ENCODE data around the gene DISC1.
"Not testable (repeated sequence)": the region's sequence is repeated elsewhere in the genome, so short reads cannot be mapped to it uniquely, and the experiment has no call there.

DNA sequence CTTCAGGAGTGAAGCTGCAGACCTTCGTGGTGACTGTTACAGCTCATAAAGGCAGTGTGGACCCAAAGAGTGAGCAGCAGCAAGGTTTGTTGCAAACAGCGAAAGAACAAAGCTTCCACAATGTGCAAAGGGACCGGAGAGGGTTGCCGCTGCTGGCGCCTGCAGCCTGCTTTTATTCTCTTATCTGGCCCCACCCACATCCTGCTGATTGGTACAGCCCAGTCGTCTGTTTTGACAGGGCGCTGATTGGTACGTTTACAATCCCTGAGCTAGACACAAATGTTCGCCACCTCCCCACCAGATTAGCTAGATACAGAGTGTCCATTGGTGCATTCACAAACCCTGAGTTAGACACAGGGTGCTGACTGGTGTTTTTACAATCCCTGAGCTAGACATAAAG, 14.9 kb downstream of the DISC1 start:
- TF ChIP-seq CTCF (IDR thresholded peaks at IDR 0.05; ENCODE audit: low read length); EZH2 (IDR thresholded peaks at IDR 0.05; ENCODE audit: borderline replicate concordance, low read length): not testable (repeated sequence)

Data from OCI-LY1 (cell line).